Cardiac septum (tissue), 1 donor: ENCODE measurements around the gene UQCR11. TPM values are rescaled to one million over a fixed set of nuclear protein-coding genes. Genes with fewer than 3 reads are reported as not detected.

Source experiments
- DNase-seq: peaks from one replicate; pipeline ENCODE4 v3.0.0-alpha.2; 2020; ENCODE audit warnings: low spot score
- intact Hi-C: fragments of 100-400 bp; cut with DNase I; formaldehyde crosslinking; loops from one replicate; pipeline ENCODE4 v1.14.0; 2022
- total RNA-seq: library from RNA; stranded (reverse); fragmentation: NEBNext Ultra II Directional; extraction: Animal tissue kit (Norgen Biotek cat#: 25700); gene quantifications from one replicate; pipeline ENCODE4 v1.2.1, GENCODE V29; 2021
- donor health status: DM: no; HTN: no; CAD: no.

UQCR11 gene
- total RNA-seq, 1 donor from 2014 or later, result 697 TPM

DNA sequence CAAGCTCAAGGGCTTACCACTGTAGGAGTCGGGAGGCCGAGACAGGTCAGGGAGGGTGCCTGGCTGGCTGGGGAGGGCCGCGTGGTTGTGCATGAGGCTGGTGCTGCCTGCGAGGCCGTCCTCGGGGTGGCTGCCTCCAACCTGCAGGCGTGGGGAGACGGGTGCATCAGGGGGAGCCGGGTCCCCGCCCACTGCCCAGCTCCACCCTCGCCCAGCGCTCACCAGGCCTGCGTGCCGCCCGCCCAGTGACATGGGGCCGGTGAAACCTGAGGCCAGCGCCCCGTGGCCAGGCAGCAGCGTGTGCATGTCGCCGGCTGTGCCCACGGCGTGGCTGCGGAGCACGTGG is 13.8 kb upstream of the UQCR11 start:
- intact Hi-C loops, result no loop called here
- DNase-seq, result no peak

DNA sequence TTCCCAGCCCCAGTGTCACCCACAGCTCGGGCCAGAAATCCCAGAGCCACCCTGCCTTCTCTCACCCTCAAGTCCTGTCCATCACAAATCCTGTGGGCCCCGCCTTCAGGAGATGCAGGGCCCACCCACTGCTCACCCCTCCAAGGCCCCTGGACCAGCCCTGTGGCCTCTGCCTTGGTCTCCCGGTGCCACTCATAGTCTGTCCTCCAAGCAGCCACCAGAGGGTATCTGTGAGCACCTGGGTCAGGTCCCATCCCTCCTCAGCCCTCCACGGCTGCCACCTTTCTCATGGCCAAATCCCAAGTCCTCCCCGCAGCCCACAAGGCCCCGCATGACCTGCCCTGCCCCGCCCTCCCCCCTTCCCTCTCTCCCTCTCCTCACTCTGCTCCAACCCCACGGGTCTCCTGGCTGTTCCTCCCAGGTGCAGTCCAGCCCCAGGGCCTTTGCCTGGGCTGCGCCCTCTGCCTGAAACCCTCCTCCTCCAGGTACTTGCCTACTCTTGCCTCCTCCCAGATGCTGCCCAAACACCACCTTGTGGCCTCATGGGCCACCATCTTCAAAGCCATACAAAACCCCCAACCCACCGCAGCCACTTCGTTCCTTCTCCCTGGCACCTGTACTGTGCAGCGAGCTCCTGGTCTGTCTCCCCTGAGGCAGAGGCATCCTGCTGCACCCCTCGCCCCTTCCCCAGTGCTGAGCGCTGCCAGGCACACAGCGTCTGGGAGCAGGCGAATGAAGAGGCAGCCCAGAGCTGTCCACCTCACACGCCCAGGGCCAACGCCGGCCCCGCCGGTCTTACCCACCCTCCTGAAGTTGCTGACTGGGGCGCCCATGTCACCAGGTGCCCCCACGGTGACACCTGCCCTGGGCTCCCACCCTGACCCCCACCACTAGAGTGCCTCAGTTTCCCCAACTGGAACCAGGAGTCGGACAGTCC is 13.2 kb upstream of the UQCR11 start:
- no peak for DNase-seq
- intact Hi-C loops, result no loop called here

DNA sequence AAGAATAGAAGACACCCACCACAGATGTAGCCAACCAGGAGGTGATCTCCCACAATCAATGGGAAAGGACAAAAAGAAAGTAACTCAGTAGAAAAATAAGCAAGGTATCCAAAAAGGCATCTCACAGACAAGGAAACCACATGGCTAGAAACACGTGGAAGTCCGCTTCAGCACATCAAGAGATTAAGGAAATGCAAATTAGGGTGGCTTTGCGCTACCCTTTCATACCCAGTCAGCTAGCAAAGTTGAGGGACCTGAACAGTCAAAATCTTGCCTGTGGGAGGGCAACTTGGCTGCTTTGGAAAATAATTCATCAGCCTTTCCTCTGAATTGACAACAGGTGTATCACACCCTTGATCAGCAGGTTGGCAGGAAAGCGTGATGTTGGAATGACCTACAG is 11.6 kb upstream of the UQCR11 start:
- intact Hi-C loops, result no loop called here

DNA sequence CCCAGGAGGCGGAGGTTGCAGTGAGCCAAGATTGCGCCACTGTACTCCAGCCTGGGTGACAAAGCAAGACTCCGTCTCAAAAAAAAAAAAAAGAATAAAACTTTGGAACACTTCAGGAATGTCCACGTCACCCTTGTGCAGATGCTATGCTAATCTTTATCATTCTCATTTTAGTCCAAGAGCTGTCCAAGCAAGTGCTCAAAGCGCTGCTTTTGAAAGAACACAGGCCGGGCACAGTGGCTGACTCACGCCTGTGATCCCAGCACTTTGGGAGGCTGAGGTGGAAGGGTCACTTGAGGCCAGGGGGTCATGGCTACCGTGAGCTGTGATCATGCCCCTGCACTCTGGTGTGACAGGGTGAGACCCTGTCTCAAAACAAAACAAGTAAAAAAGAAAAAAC is 11.1 kb upstream of the UQCR11 start:
- intact Hi-C loops, result no loop called here

More for the DNA sequence above, 11.6 kb upstream of the UQCR11 start:
- no peak for DNase-seq

DNA sequence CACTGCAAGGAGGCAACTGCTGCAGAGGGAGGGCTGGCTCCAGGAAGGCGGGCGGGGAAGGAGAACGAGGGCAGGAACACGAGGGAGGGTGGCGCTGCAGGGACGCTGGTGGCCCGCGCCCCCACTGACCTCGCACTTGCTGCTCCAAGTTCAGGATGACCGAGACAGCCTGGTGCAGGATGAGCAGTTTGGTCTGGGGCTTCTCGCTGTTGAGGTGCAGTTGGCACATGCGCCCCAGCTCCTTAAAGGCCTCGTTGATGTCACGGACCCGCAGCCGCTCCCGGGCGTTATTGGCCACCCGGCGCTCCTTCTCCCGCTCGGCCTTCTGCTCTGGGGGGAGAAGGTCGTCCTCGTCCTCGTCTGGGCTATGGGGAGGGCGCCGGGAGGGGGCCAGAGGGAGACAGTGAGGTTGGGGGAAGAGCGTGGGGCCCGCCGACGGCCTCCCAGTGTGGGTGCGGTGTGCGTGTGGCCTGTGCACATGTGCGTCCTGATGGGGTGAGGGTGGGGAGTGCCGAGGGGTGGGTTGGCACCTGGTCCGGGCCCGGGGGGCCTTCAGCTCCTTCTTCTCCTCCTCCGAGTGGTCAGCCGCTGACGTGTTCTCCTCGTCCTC is 10.0 kb upstream of the UQCR11 start:
- DNase-seq, result no peak
- intact Hi-C loops, result no loop called here

More for the DNA sequence above, 11.1 kb upstream of the UQCR11 start:
- DNase-seq, result no peak

DNA sequence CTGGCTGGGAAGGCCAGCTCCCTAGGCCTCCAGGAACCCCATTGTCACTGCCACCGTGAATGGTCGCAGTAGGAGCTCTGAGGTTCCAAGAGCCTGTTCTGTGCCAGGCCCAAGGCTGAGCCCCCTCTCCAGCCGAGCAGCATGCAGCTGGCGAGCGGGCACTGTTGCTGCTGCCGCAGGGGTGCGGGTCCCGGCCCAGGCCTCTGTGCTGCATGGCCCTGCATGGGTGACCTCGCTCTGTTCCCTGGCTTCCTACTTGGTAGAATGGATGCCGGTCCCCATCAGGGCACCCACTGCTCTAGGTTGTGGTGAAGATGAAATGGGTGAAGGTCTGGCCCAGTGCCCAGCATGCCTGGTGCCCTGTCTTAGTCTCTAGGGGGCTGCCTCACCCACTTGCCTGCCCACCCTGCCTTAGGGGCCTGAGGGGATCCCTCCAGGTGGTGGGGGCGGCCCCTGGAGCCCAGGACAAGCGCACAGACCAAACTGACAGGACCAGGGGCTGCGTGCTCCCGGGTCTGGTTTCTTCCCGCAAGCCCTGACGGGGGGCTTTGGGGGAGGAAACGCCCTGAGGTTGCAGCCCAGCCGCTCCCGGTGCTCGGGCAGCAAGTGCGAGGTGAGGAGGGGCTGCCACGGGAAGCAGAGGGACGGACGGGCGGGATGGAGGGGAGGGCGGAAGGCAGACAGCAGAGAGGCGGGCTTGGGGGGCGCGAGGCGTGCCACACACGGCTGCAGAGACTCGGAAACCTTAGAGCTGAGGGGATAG is 8.7 kb upstream of the UQCR11 start:
- intact Hi-C loops, result no loop called here
- DNase-seq, result no peak

DNA sequence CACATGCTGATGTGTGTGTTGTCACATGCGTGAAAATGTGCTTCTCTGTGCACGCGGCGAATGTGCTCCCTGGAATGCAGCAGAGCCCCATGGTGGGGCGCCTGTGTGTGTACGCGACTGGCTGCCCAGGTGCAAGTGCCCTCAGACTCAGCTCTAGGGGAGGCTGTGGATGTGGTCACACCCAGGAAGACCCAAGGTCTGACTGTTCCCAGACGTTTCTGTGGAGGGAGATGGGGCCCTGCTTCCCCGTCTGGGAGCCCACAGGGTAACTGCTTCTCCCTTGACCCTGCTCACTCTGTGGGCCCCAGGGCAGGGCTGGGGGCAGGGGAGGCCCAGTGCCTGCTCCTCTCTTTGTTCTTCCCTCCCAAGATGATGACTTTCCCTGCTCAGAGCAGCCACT is 7.9 kb upstream of the UQCR11 start:
- intact Hi-C loops, result no loop called here
- no peak for DNase-seq

DNA sequence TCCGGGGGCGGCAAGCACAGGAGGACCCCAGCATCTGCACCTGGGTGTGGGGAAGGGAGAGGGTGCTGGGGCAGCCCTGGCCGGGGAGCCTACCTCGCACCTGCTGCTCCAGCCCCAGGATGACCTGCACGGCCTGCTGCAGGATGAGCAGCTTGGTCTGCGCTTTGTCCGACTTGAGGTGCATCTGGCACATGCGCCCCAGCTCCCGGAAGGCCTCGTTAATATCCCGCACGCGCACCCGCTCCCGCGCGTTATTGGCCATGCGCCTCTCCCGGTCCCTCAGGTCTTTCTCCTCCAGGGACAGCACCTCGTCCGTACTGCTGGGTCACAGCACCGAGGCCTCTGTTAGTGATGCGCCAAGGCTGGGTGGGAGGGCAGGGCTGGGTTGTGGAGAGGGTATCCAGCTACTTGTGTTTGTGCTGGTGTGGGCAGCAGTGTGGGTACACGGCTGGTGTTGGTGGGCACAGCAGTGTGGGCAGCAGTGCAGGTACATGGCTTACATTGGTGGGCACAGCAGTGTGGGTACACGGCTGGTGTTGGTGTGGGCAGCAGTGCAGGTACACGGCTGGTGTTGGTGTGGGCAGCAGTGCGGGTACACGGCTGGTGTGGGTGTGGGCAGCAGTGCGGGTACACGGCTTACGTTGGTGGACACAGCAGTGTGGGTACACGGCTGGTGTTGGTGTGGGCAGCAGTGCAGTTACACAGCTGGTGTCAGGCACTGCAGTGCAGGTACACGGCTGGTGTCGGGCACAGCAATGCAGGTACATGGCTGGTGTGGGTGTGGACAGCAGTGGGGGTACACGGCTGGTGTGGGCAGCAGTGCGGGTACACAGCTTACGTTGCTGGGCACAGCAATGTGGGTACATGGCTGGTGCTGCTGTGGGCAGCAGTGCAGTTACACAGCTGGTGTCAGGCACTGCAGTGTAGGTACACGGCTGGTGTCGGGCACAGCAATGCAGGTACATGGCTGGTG is 7.1 kb upstream of the UQCR11 start:
- DNase-seq, result no peak

DNA sequence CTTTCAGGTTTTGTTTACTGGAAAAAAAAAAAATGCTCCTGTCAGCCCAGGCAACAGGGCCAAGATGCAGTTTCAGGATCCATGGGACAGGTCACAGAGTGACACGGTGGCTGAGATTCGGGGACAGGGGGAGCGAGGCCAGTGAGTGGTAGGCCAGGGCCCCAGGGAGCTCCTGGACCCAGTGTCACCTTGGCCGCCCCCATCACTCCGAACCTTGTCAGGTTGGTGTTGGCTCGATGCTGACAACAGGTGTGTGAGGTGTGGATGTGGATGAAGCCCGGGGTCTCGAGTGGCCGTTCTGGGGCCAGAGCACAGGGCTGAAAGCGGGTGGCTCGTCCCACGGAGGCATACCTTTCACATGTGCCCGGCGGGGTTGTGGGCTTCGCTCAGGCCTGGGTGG is 6.1 kb upstream of the UQCR11 start:
- no peak for DNase-seq
- intact Hi-C loops, result no loop called here

More for the DNA sequence above, 7.1 kb upstream of the UQCR11 start:
- intact Hi-C loops, result no loop called here

DNA sequence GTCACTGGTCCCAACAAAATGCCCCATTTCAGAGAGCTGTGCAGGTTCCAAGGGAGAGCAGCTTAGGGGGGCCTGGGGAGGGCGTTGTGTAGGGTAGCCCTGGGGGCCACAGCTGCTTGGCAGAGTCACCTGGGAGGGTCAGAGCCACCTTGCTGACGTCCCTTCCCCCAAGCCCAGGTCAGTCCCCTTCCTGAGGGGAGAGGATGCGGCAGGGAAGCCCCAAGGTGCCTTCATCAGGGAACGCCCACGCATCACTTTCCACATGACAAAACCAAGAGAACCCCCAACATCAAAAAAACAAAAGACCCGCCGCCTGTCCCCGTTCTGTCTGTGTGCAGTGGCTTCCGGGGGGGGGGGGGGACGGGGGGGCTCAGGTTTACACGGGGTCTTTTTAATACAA is 5.3 kb upstream of the UQCR11 start:
- intact Hi-C loops, result no loop called here

DNA sequence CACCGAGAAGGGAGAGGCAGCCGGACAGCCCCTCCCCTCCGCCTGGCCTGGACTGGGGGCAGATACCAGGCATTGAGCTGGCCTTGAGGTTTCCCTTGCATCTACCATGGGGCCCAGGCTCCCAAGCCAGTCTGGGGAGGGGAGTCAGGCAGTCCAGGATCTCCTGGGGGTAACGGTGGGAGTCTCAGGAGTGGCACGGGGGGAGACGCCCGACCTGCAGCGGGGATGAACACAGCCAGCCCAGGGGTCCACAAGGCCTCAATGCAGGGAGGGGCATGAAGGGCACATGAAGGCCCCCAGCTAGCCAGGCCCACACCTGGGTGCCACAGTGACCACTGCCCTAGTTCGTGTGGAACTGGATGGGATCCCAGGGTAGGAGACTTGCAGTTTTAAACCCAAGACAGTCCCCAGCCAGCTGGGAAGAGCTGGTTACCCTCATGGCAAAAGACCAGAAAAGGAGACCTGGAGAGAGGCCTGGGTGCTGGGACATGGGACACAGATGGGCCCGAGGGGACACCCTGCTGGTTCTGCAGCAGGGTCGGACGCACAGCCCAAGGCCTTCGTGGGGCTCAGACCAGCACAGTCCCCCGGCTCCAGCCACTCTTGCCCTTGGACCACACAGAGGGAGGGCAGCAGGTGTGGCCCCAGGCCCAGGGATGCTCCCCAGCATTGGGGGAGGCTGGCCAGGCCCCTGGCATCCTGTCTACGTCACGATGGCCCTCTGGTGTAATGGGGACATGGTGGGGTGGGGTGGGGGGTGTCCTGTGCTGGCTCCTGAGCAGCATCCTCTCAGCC is 4.6 kb upstream of the UQCR11 start:
- intact Hi-C loops, result loop anchor here (5.0 kb wide), 2 partner anchors 62 to 157 kb away; no protein-coding TSS in a partner anchor
- no peak for DNase-seq

More for the DNA sequence above, 5.3 kb upstream of the UQCR11 start:
- no peak for DNase-seq

DNA sequence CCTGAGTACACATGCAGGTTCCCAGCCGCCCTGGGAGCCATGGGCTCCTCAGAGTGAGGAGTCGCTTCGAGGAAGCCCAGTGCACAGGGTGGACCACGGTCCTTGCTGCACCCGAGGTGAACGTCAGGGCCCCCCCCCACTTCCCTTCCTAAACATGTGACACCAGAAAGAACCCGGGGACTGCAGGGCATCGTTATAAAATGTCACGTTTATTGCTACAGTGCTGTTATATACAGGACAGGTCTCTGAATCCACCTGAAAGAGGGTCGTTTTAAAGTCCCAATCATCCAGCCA is 3.8 kb upstream of the UQCR11 start:
- no peak for DNase-seq
- intact Hi-C loops, result loop anchor here (5.0 kb wide), 2 partner anchors 63 to 158 kb away; no protein-coding TSS in a partner anchor

DNA sequence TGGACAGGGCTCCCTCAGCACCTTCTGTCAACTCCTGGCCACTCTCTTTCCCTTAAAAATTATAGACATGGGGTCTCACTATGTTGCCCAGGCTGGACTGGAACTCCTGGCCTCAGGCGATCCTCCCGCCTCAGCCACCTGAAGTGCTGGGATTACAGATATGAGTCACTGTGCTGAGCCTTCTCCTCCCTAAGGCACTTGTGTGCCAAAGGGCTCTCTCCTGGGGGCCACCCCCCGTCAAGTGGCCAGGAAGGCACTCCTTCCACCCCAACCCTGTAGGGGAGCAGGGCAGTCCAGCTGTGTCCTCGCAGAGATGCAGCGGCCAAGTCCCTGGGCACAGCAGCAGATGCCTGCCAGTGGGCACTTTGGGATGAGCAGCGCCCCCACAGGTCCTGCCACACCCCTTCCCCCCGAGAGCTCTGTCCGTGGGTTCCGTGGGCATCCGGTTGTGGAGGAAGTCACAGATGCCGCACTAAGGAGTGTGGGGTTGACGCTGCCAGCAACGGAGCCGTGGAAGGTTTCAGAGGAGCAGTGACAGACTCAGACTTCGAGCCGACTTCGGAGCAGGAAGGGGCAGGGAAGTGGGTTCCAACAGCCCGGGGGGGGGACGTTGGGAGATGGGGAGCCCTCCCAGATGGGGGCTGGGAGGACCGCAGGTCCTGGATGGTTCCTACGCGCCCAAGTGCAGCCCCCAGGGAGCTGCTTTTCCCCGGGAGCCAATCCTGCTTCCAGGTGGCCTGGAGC is 3.3 kb upstream of the UQCR11 start:
- DNase-seq, result no peak
- intact Hi-C loops, result loop anchor here (5.0 kb wide), 2 partner anchors 64 to 159 kb away; no protein-coding TSS in a partner anchor

DNA sequence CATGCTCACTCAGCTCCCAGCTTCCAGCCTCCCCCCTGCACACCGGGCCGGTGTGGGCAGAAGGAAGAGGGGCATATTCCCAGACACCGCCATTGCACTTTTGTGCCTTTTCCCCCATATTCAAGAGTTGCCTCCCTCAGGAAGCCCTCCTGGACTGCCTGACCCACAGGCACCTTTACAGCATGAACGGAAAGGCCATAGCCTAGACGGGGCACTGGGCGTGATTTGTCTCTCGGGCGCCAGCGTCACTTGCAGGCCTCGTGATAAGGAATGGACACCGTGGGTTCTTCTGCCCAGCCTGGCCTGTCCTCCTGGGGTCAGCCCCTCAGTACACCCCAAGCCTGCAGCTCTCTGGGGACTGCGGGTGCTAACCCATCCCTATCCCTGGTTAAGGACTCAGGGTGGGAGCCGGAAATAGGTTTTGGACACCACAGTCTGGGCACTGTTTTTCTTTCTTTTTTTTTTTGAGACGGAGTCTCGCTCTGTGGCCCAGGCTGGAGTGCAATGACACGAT is 933 bp upstream of the UQCR11 start:
- intact Hi-C loops, result loop anchor here (5.0 kb wide), 2 partner anchors 66 to 161 kb away; no protein-coding TSS in a partner anchor
- DNase-seq, result no peak

DNA sequence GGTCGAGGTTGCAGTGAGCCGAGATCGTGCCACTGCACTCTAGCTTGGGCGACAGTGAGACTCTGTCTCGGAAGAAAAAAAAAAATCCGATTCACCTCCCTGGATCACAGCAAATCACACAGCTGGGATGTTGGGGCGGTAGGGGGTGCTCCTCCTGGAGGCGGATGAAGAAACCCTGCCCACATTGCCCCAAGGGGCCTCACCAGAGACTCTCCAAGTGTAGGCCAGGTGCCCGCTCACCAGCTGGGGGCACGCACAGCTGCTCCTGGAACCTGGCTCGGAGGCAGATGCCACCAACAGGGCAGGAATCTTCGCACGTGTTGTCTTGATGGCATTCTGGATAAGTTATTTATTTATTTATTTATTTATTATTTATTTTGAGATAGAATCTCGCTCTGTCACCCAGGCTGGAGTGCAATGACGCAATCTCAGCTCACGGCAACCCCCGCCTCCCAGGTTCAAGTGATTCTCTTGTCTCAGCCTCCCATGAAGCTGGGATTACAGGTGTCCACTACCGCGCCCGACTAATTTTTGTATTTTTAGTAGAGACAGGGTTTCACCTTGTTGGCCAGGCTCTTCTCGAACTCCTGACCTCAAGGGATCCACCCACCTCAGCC is 3.1 kb downstream of the UQCR11 start:
- intact Hi-C loops, result no loop called here
- no peak for DNase-seq

DNA sequence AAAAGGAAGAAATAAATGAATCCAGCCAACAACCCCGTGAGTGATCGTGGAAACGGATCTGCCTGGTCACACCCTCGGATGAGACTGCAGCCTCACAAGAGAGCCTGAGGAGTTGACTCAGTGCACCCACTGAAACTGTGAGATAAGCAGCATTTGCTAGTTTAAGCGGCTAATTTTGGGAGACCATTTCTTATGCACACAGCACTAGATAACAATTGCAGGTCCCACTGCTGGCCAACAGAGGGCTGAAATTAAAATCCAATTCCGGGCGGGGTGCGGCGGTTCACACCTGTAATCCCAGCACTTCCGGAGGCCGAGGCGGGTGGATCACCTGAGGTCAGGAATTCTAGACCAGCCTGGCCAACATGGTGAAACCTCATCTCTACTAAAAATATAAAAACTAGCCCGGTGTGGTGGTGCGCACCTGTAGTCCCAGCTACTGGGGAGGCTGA is 3.6 kb downstream of the UQCR11 start:
- intact Hi-C loops, result no loop called here
- no peak for DNase-seq

DNA sequence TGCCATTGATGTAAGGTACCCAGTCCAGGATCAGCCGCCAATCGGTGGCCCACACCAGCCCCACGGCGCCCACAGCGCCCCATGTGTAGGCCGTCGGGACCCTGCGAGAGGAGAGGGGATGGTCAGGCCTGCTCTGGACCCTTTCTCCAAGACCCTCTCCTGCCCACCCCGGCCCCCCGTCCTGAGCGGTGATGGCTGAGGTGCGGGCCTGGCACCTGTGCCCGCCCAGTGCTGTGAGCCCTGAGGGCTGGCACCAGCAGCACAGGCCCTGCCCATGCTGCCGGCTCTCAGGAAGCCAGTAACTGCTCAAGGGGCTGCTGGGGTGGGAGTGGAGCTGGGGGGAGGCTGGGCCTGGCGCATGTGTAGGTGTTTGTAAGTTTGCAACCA is 5.8 kb downstream of the UQCR11 start:
- intact Hi-C loops, result no loop called here
- DNase-seq, result no peak
